8988T (cell line): ENCODE data around the gene CNTLN.
"Not testable (repeated sequence)": the region's sequence is repeated elsewhere in the genome, so short reads cannot be mapped to it uniquely, and the experiment has no call there.

Experiments
- DNase-seq: peaks from one replicate; pipeline ENCODE4 v3.0.0; 2011

CNTLN gene

DNA sequence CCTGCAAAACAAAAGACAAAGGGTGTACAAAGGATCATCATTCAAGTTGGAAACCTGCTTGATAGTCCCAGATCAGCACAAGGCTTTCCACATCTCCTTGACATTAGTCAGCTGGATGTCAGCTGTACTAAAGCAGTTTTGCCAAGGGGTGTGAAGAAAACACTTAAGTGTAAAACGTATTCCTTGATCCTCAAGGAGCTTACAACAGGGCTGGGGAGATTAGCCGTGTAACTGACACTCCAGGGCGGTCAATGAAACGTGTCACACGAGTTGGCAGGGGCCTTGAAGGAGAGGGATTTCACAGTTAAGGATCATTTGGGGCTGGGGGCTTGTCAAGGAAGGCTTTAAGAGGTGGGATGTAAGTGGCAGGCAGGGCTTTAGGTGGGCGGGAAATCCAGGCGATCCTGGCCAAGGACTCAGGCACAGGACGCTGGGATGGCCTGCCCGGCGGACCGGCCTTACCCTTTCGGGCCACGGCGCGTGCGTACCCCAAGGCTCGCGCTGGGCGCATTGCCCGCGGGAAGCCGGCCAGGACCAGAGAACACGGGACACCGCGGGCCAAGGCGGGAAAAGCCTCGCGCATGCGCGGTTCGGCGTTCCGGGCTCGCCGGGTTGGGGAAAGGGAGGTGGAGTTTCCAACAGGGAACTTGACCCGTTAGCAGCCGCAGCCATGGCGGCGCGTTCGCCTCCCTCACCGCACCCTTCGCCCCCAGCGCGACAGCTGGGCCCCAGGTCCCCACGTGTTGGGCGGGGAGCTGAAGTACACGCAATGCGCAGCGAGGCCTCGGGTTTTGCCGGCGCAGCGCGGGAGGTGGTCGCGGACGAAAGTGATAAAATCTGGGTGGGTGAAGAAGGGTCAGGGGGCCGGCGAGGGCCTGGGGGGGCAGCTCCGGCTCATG is at the start of gene CNTLN:
Gene CNTLN (plus strand): TSS at position 645 of the 899 bp plus-strand sequence. CDS start 26 bp downstream, at position 671.
- DNase-seq: peak; percentile 70

GRCh38 chr9:17088566-17088965 is 46.3 kb upstream of the CNTLN start:
- no peak for DNase-seq

GRCh38 chr9:17090041-17090440 is 44.8 kb upstream of the CNTLN start:
- no peak for DNase-seq

DNA sequence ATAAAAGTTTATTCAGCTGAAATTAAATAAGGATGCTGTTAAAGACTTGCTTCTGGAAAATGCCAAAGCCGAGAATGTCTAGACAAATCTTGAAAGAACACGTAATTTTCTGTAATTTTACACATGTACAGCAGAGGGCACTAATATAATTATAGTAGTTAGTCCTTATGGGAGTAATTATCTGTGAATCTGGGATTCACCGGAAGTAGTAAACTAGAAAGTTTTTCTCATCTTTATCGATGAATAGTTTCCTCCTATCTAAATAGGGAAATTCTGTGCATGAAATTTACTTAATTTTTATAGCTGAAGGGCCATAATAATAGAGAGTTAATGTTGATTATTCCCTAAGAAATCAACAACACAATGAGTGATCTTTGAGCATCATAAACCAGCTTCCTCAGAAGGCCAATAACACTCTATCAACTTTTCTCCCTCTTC is 18.4 kb upstream of the CNTLN start:
- no peak for DNase-seq

DNA sequence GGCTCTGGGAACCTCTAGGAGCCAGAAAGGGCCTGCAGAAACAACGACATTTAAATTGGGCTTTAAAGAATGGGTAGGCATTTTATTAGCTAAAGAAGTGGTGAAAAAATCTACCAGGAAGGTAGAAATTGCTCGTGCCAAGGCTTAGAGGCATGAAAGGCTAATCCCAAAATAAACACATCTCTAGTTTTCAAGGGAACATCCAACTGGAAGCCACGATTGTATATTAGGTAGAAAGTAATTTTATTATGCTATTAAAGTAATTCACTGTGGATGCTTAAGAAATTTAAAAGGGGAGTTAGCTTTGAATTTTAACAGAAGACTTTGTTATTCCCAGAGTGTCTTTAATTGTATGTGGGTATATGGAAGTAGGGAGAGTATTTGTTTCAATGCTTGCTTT is 17.5 kb upstream of the CNTLN start:
- no peak for DNase-seq

GRCh38 chr9:17120203-17120602 is 14.6 kb upstream of the CNTLN start:
- no peak for DNase-seq

DNA sequence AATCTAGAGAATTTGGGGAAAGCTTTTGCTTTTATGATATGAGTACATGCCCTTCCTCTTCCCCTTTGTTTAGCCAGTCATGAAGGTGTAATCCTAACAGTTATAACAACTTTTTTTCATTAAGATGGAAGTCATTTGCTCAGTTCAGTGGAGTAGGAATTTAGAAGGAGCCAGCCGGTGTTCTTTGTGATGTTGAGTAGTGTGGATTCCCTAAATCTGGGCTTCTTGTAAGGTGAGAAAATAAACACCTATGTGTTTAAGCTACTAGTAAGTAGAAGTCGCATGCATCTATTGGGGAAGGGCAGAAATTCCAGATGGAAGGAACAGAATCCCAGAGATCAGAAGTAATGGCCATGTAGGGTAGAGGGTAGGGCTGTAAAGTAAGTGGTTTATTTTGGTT is 13.6 kb upstream of the CNTLN start:
- no peak for DNase-seq

- DNase-seq: no peak
Observed at GRCh38 chr9:17130291-17130690, 4.5 kb upstream of the CNTLN start.

DNA sequence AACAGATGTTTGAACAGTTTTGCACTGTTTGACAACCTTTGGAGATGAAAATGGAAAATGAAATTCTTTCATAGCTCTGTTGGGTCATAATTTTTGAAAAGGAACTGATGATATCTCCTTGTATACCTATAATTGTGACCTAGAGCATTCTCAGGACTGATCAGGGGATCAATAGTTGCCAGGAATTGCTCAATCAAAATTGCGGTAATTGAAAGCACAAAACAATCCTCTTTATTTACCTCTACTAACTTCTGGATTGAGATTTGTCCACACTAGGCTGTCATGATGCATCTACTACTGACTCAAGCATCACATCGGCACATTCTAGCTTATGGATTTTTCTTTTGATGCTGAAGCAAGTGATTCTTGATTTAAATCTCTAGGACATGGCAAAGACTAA is 4.1 kb upstream of the CNTLN start:
- no peak for DNase-seq

- no peak for DNase-seq
Observed at GRCh38 chr9:17131494-17131893, 3.3 kb upstream of the CNTLN start.

GRCh38 chr9:17135295-17136160 is 688 bp downstream of the CNTLN start:
- DNase-seq: peak; percentile 35

GRCh38 chr9:17137566-17137965 is 2.7 kb downstream of the CNTLN start:
- DNase-seq: no peak

- DNase-seq: no peak
Observed at GRCh38 chr9:17138503-17138902, 3.7 kb downstream of the CNTLN start.

DNA sequence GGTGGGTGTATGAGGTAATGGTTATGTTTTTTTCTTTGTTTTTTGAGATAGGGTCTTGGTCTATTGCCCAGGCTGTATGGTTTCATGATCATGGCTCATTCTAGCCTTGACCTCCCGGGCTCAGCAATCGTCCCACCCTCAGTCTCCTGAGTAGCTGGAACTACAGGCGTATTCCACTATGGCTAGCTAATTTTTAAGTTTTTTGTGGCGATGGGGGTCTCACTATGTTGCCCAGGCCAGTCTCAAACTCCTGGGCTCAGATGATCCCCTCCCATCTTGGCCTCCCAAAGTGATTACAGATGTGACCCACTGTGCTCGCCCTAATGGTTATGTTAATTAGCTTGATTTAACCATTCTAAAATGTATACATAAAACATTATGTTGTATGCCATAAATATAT is 5.6 kb downstream of the CNTLN start:
- no peak for DNase-seq

GRCh38 chr9:17148324-17148723 is 13.5 kb downstream of the CNTLN start:
- no peak for DNase-seq

- no peak for DNase-seq
Observed at GRCh38 chr9:17159469-17159868, 24.6 kb downstream of the CNTLN start.

DNA sequence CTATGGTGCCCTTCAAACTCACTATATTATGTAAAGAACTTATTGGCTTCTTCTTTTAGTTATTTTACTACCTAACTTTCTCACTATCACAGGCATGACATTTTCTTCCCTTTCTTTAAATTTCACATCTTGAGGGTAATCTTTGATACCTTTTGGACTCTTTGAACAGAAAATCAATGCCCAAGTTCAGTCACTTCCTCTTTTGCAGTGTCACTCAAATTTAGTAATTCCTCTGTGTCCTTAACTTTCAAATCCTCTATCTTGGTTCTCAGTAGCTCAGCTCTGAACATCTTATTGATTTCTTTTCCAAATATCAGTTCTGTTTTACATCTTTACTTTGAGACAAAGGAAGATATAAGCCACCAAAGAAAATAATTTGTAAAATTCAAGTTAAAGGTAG is 25.5 kb downstream of the CNTLN start:
- no peak for DNase-seq

- no peak for DNase-seq
Observed at GRCh38 chr9:17165764-17166163, 30.9 kb downstream of the CNTLN start.

GRCh38 chr9:17166346-17166745 is 31.5 kb downstream of the CNTLN start:
- DNase-seq: no peak

DNA sequence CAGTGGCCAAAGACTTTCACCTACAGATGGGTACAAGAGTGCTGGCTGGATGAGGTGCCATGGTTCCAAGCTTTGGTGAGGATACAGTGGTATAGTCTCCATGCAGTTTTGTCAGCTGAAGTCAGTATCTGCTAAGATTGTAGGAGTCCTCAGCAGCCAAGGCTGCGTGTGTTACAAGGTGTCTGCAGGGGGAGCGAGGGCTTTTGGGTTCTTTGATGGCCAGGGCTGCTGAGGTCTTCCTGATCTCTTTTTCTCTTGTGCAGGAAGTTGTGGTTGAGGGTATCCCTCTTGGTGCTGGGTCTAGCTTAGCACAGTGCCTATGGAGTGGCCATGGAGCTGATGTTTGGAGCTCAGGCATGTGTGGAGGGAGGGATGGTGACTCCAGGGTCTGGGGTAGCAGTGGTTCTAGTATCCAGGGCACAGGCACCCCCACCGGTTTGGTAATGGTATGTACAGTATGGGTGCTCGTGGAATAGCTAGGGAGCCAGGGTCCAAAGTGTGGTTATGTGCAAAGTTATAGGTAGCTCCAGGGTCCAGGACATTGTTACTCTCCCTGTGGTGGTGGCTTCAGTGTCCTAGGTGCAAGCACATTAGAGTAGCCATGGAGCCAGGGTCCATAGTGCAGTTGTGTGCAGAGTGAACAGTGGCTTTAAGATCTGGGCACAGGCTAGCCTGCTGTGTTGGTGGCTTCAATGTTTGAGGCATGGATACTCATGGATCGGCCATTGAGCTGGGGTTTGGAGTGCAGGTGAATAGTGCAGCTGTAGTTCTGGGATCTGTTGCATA is 36.7 kb downstream of the CNTLN start:
- no peak for DNase-seq

DNA sequence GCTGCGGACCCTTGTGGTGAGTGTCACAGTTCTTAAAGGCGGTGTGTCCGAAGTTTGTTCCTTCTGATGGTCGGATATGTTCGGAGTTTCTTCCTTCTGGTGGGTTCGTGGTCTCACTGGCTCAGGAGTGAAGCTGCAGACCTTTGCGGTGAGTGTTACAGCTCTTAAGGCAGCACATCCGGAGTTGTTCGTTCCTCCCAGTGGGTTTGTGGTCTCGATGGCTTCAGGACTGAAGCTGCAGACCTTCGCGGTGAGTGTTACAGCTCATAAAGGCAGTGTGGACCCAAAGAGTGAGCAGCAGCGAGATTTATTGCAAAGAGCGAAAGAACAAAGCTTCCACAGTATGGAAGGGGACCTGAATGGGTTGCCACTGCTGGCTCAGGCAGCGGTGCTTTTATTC is 42.7 kb downstream of the CNTLN start:
- not testable (repeated sequence) for DNase-seq

DNA sequence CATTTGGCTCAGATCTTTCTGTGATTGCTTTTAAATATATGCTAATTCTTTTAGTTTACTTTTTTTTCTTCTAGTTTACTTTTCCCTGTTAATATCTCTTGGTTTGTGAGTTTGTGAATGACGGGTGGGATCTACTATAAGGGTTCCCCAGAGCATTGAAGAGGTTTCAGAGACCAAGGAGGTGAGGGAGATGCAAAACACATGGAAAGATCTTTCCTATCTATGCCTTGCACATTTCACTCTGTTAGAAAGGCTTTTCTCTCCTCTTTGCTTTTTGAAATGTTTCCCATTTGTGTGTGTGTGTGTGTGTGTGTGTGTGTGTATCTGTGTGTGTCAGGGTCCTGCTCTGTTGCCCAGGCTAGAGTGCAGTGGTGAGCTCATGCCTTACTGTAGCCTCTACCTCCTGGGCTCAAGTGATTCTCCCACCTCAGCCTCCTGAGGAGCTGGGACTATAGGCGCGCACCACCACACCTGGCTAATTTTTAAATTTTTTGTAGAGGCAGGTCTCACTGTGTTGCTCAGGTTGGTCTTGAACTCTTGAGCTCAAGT is 50.7 kb downstream of the CNTLN start:
- no peak for DNase-seq

DNA sequence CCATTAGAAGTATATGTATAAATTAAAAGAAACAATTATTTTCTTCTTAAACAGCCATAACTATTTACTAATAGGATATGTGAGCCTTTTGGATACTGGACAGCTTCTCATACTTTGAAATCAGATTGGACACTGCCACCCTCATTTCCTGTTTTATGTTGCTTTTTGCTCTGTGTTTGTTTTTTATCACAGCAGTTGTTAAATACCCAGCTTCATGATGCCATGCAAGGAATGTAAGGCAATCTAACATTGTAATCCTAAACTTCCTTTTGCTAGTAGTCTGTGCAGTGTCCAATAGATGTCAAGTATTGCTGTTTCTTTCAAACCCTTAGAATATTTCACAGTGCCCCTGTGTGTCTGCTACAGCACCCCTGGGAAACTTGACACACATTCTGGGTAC is 56.2 kb downstream of the CNTLN start:
- no peak for DNase-seq
